MM.1S (cell line): ENCODE data around the gene PAX4.
A peak's percentile ranks its signal among the peaks of the same experiment; 100 is the strongest.

Experiments
- DNase-seq: peaks from one replicate; pipeline ENCODE4 v3.0.0-alpha.2; 2015
- H2AFZ ChIP-seq: fragments of 300-600 bp; sonication (generic); 2 replicates; pipeline ENCODE4 v1.6.0; 2016; ENCODE audit warnings: antibody characterized with exemption, low read length
- H3F3A ChIP-seq: fragments of 300-600 bp; sonication (generic); 2 replicates; pipeline ENCODE4 v1.6.1; 2016; ENCODE audit warnings: mild to moderate bottlenecking, antibody characterized with exemption, low read length, moderate library complexity, mixed read lengths; ENCODE audit not compliant: insufficient read depth
- H3K27ac ChIP-seq: fragments of 300-600 bp; sonication (generic); 2 replicates; pipeline ENCODE4 v1.5.1; 2016; ENCODE audit warnings: mild to moderate bottlenecking, low read length
- H3K27me3 ChIP-seq: fragments of 300-600 bp; sonication (generic); replicated peaks from 2 replicates; pipeline ENCODE4 v1.6.0; 2016; ENCODE audit warnings: low read length; ENCODE audit not compliant: insufficient read depth
- H3K36me3 ChIP-seq: fragments of 300-600 bp; sonication (generic); replicated peaks from 2 replicates; pipeline ENCODE4 v1.6.1; 2016; ENCODE audit warnings: mild to moderate bottlenecking, low read length, mixed read lengths; ENCODE audit not compliant: insufficient read depth
- H3K4me1 ChIP-seq: fragments of 300-600 bp; sonication (generic); 2 replicates; pipeline ENCODE4 v1.6.1; 2016; ENCODE audit warnings: low read length, mixed read lengths
- H3K4me2 ChIP-seq: fragments of 300-600 bp; sonication (generic); 2 replicates; pipeline ENCODE4 v1.6.0; 2016; ENCODE audit warnings: low read depth, low read length
- H3K4me3 ChIP-seq: fragments of 300-600 bp; sonication (generic); 2 replicates; pipeline ENCODE4 v1.5.1; 2016; ENCODE audit warnings: low read length, mixed read lengths
- H3K79me2 ChIP-seq: fragments of 300-600 bp; sonication (generic); 2 replicates; pipeline ENCODE4 v1.6.1; 2016; ENCODE audit warnings: mixed run types, low read length, mixed read lengths
- H3K9ac ChIP-seq: fragments of 300-600 bp; sonication (generic); 2 replicates; pipeline ENCODE4 v1.6.1; 2016; ENCODE audit warnings: low read length, mixed read lengths
- H3K9me2 ChIP-seq: fragments of 300-600 bp; sonication (generic); replicated peaks from 2 replicates; pipeline ENCODE4 v1.6.1; 2016; ENCODE audit warnings: mild to moderate bottlenecking, low read length, mixed read lengths; ENCODE audit not compliant: insufficient read depth
- H3K9me3 ChIP-seq: fragments of 300-600 bp; sonication (generic); replicated peaks from 2 replicates; pipeline ENCODE4 v1.6.1; 2016; ENCODE audit warnings: mild to moderate bottlenecking, low read length, mixed read lengths; ENCODE audit not compliant: insufficient read depth
- H4K20me1 ChIP-seq: fragments of 300-600 bp; sonication (generic); 2 replicates; pipeline ENCODE4 v1.6.1; 2016; ENCODE audit warnings: mild to moderate bottlenecking, low read length, moderate library complexity, mixed read lengths; ENCODE audit not compliant: insufficient read depth
- CTCF ChIP-seq: fragments of 300-600 bp; sonication (generic); IDR thresholded peaks from 2 replicates; pipeline ENCODE4 v1.5.1; 2016; ENCODE audit warnings: antibody characterized with exemption, low read length, mixed read lengths
- EZH2 ChIP-seq: fragments of 300-600 bp; sonication (generic); optimal IDR thresholded peaks from 2 replicates; pipeline ENCODE3; 2017; ENCODE audit warnings: low read depth, mild to moderate bottlenecking, antibody characterized with exemption, low read length, mixed read lengths
- EZH2phosphoT487 ChIP-seq: fragments of 300-600 bp; sonication (generic); IDR thresholded peaks from 2 replicates; pipeline ENCODE4 v1.6.1; 2018; ENCODE audit warnings: antibody characterized with exemption, low read length

The PAX4 gene

GRCh38 chr7:127620406-127621233, 2.7 kb upstream of the PAX4 start:
- DNase-seq, result no peak
- peak overlapping the region; percentile 1; the same call in 1 of the 2 replicates for H2AFZ ChIP-seq
- H3K9me3 ChIP-seq, result no peaks in the 10 kb centered on the region
- H3K79me2 ChIP-seq, result no peaks in the 10 kb centered on the region
- no peaks in the 10 kb centered on the region for H3K36me3 ChIP-seq
- H3K27me3 ChIP-seq, result peaks cover 17% of the 10 kb centered on the region
- H4K20me1 ChIP-seq, result no peaks in the 10 kb centered on the region
- H3K4me1 ChIP-seq, result no peaks in the 10 kb centered on the region
- no peak overlapping the region for H3K27ac ChIP-seq
- no peak overlapping the region for H3K9ac ChIP-seq
- H3F3A ChIP-seq, result no peaks in the 10 kb centered on the region
- peak overlapping the region; percentile 4; the same call in 1 of the 2 replicates for H3K4me2 ChIP-seq
- H3K9me2 ChIP-seq, result no peaks in the 10 kb centered on the region
- TF ChIP-seq EZH2 (no peak), CTCF (no peak), EZH2phosphoT487 (no peak)
- H3K4me3 ChIP-seq, result no peak overlapping the region

- no peak overlapping the region for H3K27ac ChIP-seq
- H3K9me2 ChIP-seq, result no peaks in the 10 kb centered on the region
- H3K4me1 ChIP-seq, result no peaks in the 10 kb centered on the region
- no peak overlapping the region for H3K9ac ChIP-seq
- no peak for TF ChIP-seq EZH2phosphoT487
- no peak for TF ChIP-seq CTCF
- no peak for TF ChIP-seq EZH2
- no peaks in the 10 kb centered on the region for H3F3A ChIP-seq
- H3K79me2 ChIP-seq, result no peaks in the 10 kb centered on the region
- no peaks in the 10 kb centered on the region for H3K36me3 ChIP-seq
- no peaks in the 10 kb centered on the region for H3K9me3 ChIP-seq
- no peak for DNase-seq
- no peaks in the 10 kb centered on the region for H4K20me1 ChIP-seq
- peaks cover 24% of the 10 kb centered on the region for H3K27me3 ChIP-seq
- H2AFZ ChIP-seq, result no peak overlapping the region
- no peak overlapping the region for H3K4me2 ChIP-seq
- no peak overlapping the region for H3K4me3 ChIP-seq
Measured at GRCh38 chr7:127619681-127620405, 1.9 kb upstream of the PAX4 start.

GRCh38 chr7:127618775-127619174, 833 bp upstream of the PAX4 start:
- H2AFZ ChIP-seq, result no peak overlapping the region
- no peaks in the 10 kb centered on the region for H3F3A ChIP-seq
- H3K79me2 ChIP-seq, result no peaks in the 10 kb centered on the region
- H3K9me2 ChIP-seq, result no peaks in the 10 kb centered on the region
- TF ChIP-seq CTCF, result no peak
- no peak for TF ChIP-seq EZH2
- no peak for TF ChIP-seq EZH2phosphoT487
- H3K4me1 ChIP-seq, result no peaks in the 10 kb centered on the region
- H3K27ac ChIP-seq, result no peak overlapping the region
- H3K4me2 ChIP-seq, result no peak overlapping the region
- H4K20me1 ChIP-seq, result no peaks in the 10 kb centered on the region
- H3K36me3 ChIP-seq, result no peaks in the 10 kb centered on the region
- H3K9me3 ChIP-seq, result no peaks in the 10 kb centered on the region
- DNase-seq, result no peak
- peaks cover 24% of the 10 kb centered on the region for H3K27me3 ChIP-seq
- H3K4me3 ChIP-seq, result no peak overlapping the region
- H3K9ac ChIP-seq, result no peak overlapping the region
